Calu3 (cell line): ENCODE measurements around the gene RPS19BP1. TPM values are rescaled to one million over a fixed set of nuclear protein-coding genes. Genes with fewer than 3 reads are reported as not detected.

Source experiments
- BruUV-seq: library from RNA; stranded (reverse); fragments of 400-500 nt; replicated peaks from 2 replicates; lab custom pipeline; 2021; lab: Mats Ljungman, UMichigan
- CTCF ChIA-PET: fragments of 300-600 bp; sonication (Branson Sonifier 250); formaldehyde crosslinking; loops from one replicate; lab custom pipeline; 2022; ENCODE audit warnings: antibody characterized with exemption; lab: Charles Lee
- DNase-seq: peaks from one replicate; pipeline ENCODE4 v3.0.0; 2022
- H3K27ac Mint-ChIP-seq: one replicate; pipeline ENCODE4 v1.8.0; 2022; ENCODE audit warnings: mixed read lengths; ENCODE audit not compliant: unreplicated experiment
- H3K27me3 Mint-ChIP-seq: one replicate; pipeline ENCODE4 v1.8.0; 2022; ENCODE audit warnings: mixed read lengths; ENCODE audit not compliant: unreplicated experiment
- H3K36me3 Mint-ChIP-seq: one replicate; pipeline ENCODE4 v1.8.0; 2022; ENCODE audit warnings: mild to moderate bottlenecking, moderate library complexity, mixed read lengths; ENCODE audit not compliant: insufficient read depth, unreplicated experiment
- H3K4me1 Mint-ChIP-seq: one replicate; pipeline ENCODE4 v1.8.0; 2022; ENCODE audit warnings: mild to moderate bottlenecking, low read depth, mixed read lengths; ENCODE audit not compliant: unreplicated experiment
- H3K4me3 Mint-ChIP-seq: one replicate; pipeline ENCODE4 v1.8.0; 2022; ENCODE audit warnings: mild to moderate bottlenecking, low read depth, moderate library complexity, mixed read lengths; ENCODE audit not compliant: unreplicated experiment
- H3K9me3 Mint-ChIP-seq: one replicate; pipeline ENCODE4 v1.8.0; 2022; ENCODE audit warnings: low read depth, mixed read lengths; ENCODE audit not compliant: unreplicated experiment
- intact Hi-C: fragments of 100-400 bp; cut with micrococcal nuclease; formaldehyde crosslinking; loops from one replicate; pipeline ENCODE4 v1.10.0; 2022; ENCODE audit not compliant: unreplicated experiment
- total RNA-seq: library from RNA; stranded (reverse); gene quantifications from 2 replicates; pipeline ENCODE4 v1.2.3, GENCODE V29; 2022
- TF ChIP-seq, protein P1 (sequence below): fragments of 200-600 bp; IDR thresholded peaks from one replicate; pipeline ENCODE4 v1.8.0; 2022; ENCODE audit warnings: antibody characterized with exemption; ENCODE audit not compliant: unreplicated experiment

RPS19BP1 gene
- total RNA-seq, 1 experiment from 2014 or later: 87.7 TPM

GRCh38 chr22:39558950-39559349 lies 26.4 kb upstream of the RPS19BP1 start:
- no peak overlapping the region for H3K4me3 Mint-ChIP-seq
- TF ChIP-seq, protein P1, sequence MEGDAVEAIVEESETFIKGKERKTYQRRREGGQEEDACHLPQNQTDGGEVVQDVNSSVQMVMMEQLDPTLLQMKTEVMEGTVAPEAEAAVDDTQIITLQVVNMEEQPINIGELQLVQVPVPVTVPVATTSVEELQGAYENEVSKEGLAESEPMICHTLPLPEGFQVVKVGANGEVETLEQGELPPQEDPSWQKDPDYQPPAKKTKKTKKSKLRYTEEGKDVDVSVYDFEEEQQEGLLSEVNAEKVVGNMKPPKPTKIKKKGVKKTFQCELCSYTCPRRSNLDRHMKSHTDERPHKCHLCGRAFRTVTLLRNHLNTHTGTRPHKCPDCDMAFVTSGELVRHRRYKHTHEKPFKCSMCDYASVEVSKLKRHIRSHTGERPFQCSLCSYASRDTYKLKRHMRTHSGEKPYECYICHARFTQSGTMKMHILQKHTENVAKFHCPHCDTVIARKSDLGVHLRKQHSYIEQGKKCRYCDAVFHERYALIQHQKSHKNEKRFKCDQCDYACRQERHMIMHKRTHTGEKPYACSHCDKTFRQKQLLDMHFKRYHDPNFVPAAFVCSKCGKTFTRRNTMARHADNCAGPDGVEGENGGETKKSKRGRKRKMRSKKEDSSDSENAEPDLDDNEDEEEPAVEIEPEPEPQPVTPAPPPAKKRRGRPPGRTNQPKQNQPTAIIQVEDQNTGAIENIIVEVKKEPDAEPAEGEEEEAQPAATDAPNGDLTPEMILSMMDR: no peak
- BruUV-seq: no TSS peak
- no peaks in the 10 kb centered on the region for H3K9me3 Mint-ChIP-seq
- DNase-seq: no peak
- intact Hi-C loops: no loop called here
- H3K27ac Mint-ChIP-seq: no peak overlapping the region
- H3K27me3 Mint-ChIP-seq: peaks cover 68% of the 10 kb centered on the region
- no peaks in the 10 kb centered on the region for H3K36me3 Mint-ChIP-seq
- peaks cover 10% of the 10 kb centered on the region for H3K4me1 Mint-ChIP-seq
- CTCF ChIA-PET: interaction anchor here (1.2 to 1.5 kb wide), 3 partner anchors 28 to 485 kb away, joined by 4 to 5 read pairs (median 4); no protein-coding TSS in a partner anchor

- CTCF ChIA-PET: no interaction called here
- H3K27me3 Mint-ChIP-seq: peaks cover 71% of the 10 kb centered on the region
- intact Hi-C loops: no loop called here
- no peak overlapping the region for H3K4me3 Mint-ChIP-seq
- TF ChIP-seq, protein P1: no peak
- no peak overlapping the region for H3K27ac Mint-ChIP-seq
- no peak for DNase-seq
- H3K36me3 Mint-ChIP-seq: no peaks in the 10 kb centered on the region
- no peaks in the 10 kb centered on the region for H3K9me3 Mint-ChIP-seq
- BruUV-seq: no TSS peak
- peaks cover 10% of the 10 kb centered on the region for H3K4me1 Mint-ChIP-seq
These were observed 25.7 kb upstream of the RPS19BP1 start for GRCh38 chr22:39558254-39558727.

DNA sequence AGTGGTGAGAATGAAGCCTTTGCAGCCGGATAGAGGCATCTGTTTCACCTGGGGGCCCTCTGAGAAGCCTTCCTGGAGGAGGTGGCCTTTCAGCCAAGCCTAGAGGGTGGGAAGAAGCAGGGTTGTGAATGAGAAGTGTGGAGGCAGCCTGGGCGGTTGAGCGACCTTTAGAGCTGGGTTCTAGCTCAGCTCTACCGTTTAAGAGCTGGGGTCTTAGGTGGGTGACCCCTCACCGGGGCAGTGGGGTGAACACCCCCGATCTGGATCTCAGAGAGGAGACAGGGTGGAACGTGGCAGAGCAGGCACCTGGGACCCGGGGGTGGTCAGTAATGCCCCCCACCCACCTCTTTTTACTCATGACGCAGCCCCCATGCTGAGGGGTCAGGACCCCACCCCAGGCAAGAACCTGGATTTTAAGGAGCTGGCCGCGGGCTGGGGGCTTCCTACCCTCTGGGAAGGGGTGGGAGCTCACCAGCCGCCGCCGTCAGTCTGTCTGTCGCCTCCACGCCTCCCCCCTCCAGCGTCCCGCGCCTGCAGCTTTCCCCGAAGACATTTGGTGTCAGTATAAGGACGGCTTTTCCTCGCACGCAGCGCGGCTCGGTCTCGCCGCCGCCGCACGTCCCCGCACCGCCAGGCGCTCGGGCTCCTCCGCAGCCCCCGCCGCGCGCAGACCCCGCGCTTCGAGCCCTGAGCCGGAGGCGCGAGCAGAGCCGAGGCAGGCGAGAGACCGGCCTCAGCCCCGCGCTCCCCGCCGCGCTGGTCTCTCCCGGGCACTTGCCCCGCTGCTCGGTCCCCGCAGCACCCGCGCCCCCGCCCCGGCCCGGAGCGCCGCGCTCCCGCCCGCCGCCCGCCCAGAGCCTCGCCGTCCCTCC lies 24.7 kb upstream of the RPS19BP1 start:
- Mint-ChIP-seq H3K27me3 (peaks cover 82% of the 10 kb centered on the region), H3K27ac (no peak overlapping the region), H3K9me3 (no peaks in the 10 kb centered on the region), H3K4me3 (peak overlapping the region; percentile 12), H3K4me1 (peaks cover 10% of the 10 kb centered on the region), H3K36me3 (no peaks in the 10 kb centered on the region)
- DNase-seq: peak; percentile 47
- TF ChIP-seq, protein P1: no peak
- no TSS peak for BruUV-seq
- intact Hi-C loops: no loop called here
- CTCF ChIA-PET: interaction anchor here (0.6 kb wide), 3 partner anchors 47 to 1071 kb away, joined by 3 to 4 read pairs (median 3); no protein-coding TSS in a partner anchor

DNA sequence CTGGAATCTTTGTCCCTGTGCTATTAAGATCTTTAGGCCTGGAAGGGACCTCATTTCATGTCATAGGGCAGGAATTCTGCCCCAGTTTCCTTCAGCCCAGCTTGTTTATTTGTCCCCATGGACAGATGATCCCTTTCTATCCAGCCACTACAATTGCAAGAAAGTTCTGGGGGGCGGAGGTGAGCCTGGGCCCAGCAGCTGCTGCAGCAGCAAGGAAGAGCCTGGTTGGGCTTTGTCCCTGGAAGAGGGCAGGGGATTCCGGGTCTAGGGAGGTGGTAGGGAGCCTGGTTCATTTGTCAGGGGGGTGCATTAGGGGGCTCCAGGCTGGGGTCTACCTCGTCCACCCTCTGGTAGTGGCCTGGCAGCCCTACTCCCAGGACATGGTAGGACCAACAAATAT lies 21.6 kb upstream of the RPS19BP1 start:
- BruUV-seq: no TSS peak
- TF ChIP-seq, protein P1: no peak
- no peaks in the 10 kb centered on the region for H3K4me1 Mint-ChIP-seq
- no peak overlapping the region for H3K27ac Mint-ChIP-seq
- no peak overlapping the region for H3K4me3 Mint-ChIP-seq
- no peaks in the 10 kb centered on the region for H3K36me3 Mint-ChIP-seq
- DNase-seq: no peak
- intact Hi-C loops: no loop called here
- CTCF ChIA-PET: no interaction called here
- H3K27me3 Mint-ChIP-seq: peaks cover 89% of the 10 kb centered on the region
- no peaks in the 10 kb centered on the region for H3K9me3 Mint-ChIP-seq
